Effector memory CD8-positive, alpha-beta T cell (primary cell): ENCODE measurements around the gene RBM27.
"Not testable (repeated sequence)": the region's sequence is repeated elsewhere in the genome, so short reads cannot be mapped to it uniquely, and the experiment has no call there.

Experiments
- ATAC-seq: fragments of 150-1000 bp; cut with Tn5 transposase; replicated peaks from 2 replicates; pipeline ENCODE4 v1.10.0; 2021; ENCODE audit warnings: mild to moderate bottlenecking, moderate library complexity
- DNase-seq, 3 experiments: peaks; one replicate each; pipeline ENCODE4 v3.0.0; 2021
- H3K27ac Mint-ChIP-seq, 2 donors: one replicate each; pipeline ENCODE4 v1.8.0; 2022; ENCODE audit warnings: mild to moderate bottlenecking in 2 of 2, mixed read lengths in 2 of 2, moderate library complexity in 2 of 2
- H3K27me3 Mint-ChIP-seq, 2 donors: one replicate each; pipeline ENCODE4 v1.8.0; 2022; ENCODE audit warnings: mixed read lengths in 2 of 2
- H3K36me3 Mint-ChIP-seq: one replicate; pipeline ENCODE4 v1.8.0; 2022; ENCODE audit warnings: mild to moderate bottlenecking, moderate library complexity, mixed read lengths; ENCODE audit not compliant: insufficient read depth
- H3K4me1 Mint-ChIP-seq, 2 donors: one replicate each; pipeline ENCODE4 v1.8.0; 2022; ENCODE audit warnings: low read depth in 2 of 2, mixed read lengths in 2 of 2
- H3K4me3 Mint-ChIP-seq, 2 donors: one replicate each; pipeline ENCODE4 v1.8.0; 2022; ENCODE audit warnings: mild to moderate bottlenecking in 2 of 2, mixed read lengths in 2 of 2, moderate library complexity in 2 of 2
- H3K9me3 Mint-ChIP-seq, 2 donors: one replicate each; pipeline ENCODE4 v1.8.0; 2022; ENCODE audit warnings: mixed read lengths in 2 of 2

RBM27 gene

DNA sequence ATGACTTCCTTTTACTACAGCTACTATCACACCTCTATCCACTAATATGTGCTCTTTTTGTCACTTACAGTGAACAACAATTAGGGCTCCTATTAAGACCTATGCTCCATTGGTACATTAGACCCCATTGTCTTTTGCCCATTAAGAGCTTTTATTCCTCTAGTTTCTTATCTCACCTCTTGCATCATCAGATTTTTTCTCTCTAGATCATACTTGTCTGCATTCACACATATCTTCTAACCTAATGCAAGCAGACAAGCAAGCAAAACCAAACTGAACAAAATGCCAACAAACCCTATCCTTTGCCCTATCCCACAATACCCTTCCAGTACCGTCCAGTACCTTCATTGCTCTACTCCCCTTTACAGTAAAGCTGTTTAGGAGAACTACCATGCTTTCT lies 10.1 kb upstream of the RBM27 start:
- no peaks in the 10 kb centered on the region for H3K4me1 Mint-ChIP-seq
- no peaks in the 10 kb centered on the region for H3K9me3 Mint-ChIP-seq
- H3K27ac Mint-ChIP-seq, result no peak overlapping the region
- peaks cover 32% of the 10 kb centered on the region in 2 donors for H3K27me3 Mint-ChIP-seq
- ATAC-seq, result no peak
- no peak overlapping the region for H3K4me3 Mint-ChIP-seq
- no peak for DNase-seq
- H3K36me3 Mint-ChIP-seq, result no peaks in the 10 kb centered on the region

GRCh38 chr5:146194997-146195396 lies 8.4 kb upstream of the RBM27 start:
- H3K27me3 Mint-ChIP-seq, result peaks cover 26 to 31% of the 10 kb centered on the region in 2 donors
- H3K27ac Mint-ChIP-seq, H3K9me3 Mint-ChIP-seq, H3K4me3 Mint-ChIP-seq, H3K36me3 Mint-ChIP-seq, DNase-seq, H3K4me1 Mint-ChIP-seq, ATAC-seq: not testable (repeated sequence)

- Mint-ChIP-seq H3K27ac (no peak overlapping the region), H3K27me3 (peaks cover 15 to 16% of the 10 kb centered on the region in 2 donors), H3K4me3 (no peak overlapping the region), H3K9me3 (no peaks in the 10 kb centered on the region), H3K36me3 (no peaks in the 10 kb centered on the region), H3K4me1 (no peaks in the 10 kb centered on the region)
- ATAC-seq, result no peak
- no peak for DNase-seq
Observed at GRCh38 chr5:146196459-146197048, 6.9 kb upstream of the RBM27 start.

GRCh38 chr5:146199176-146199815 lies 4.1 kb upstream of the RBM27 start:
- Mint-ChIP-seq H3K9me3 (no peaks in the 10 kb centered on the region), H3K27me3 (peaks cover 11 to 12% of the 10 kb centered on the region in 2 donors), H3K36me3 (no peaks in the 10 kb centered on the region), H3K27ac (no peak overlapping the region), H3K4me1 (peaks cover 0 to 4% of the 10 kb centered on the region in 2 donors), H3K4me3 (no peak overlapping the region)
- no peak for ATAC-seq
- no peak for DNase-seq

- H3K36me3 Mint-ChIP-seq, H3K4me3 Mint-ChIP-seq, H3K9me3 Mint-ChIP-seq, H3K4me1 Mint-ChIP-seq, ATAC-seq, H3K27ac Mint-ChIP-seq, DNase-seq, H3K27me3 Mint-ChIP-seq: not testable (repeated sequence)
Observed at GRCh38 chr5:146201795-146202194, 1.6 kb upstream of the RBM27 start.

DNA sequence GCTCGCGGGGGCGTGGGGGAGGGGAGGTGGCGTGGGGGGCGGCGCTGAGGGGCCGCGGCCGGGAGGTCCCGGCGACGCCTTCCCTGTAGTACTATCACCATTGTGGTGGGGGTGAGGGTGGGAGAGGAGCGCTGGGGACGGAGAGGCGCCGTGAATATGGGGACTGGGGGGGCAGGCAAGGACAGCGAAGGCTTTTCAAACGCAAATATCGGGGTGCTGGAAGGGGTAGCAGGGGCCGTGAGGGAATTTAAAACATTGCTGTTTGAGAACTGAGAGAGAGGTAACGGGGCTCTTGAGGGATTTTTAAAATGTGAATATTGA lies 427 bp downstream of the RBM27 start:
- peaks cover 9% of the 10 kb centered on the region for H3K36me3 Mint-ChIP-seq
- DNase-seq (peak in 1 of 3 experiments; percentile 20), ATAC-seq (peak; percentile 26)
- H3K9me3 Mint-ChIP-seq, result no peaks in the 10 kb centered on the region
- peaks cover 7 to 20% of the 10 kb centered on the region in 2 donors for H3K4me1 Mint-ChIP-seq
- H3K27me3 Mint-ChIP-seq, result no peaks in the 10 kb centered on the region
- no peak overlapping the region for H3K27ac Mint-ChIP-seq
- H3K4me3 Mint-ChIP-seq, result no peak overlapping the region

DNA sequence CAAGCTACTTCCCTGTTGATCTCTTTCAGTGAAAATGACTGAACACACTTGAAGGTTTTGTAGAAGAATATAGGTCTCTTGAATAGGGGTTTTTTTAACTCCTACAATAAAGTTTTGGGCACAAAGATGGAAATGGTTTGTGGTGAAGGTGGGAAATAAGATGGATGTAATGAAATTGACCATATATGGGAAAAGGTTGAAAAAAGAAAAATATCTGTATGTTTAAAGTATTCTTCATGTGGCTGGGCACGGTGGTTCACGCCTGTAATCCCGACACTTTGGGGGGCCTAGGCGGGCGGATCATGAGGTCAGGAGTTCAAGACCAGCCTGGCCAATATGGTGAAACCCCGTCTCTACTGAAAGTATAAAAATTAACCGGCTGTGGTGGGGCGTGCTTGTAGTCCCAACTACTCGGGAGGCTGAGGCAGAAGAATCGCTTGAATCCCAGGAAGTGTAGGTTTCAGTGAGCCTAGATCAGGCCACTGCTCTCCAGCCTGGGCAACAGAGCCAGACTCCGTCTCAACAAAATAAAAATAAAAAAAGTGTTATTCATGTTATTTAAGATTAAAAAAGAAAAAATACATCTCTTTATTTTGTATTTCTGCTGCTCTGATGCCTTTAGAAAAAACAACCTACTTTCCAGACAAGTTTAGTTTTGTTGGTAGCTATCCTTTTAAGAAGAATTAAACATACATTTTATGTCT lies 2.2 kb downstream of the RBM27 start:
- Mint-ChIP-seq H3K36me3 (peaks cover 12% of the 10 kb centered on the region), H3K27me3 (no peaks in the 10 kb centered on the region), H3K9me3 (no peaks in the 10 kb centered on the region), H3K27ac (peak overlapping the region in 1 of 2 donors; percentile 19), H3K4me1 (peaks cover 17 to 37% of the 10 kb centered on the region in 2 donors), H3K4me3 (peak overlapping the region in 1 of 2 donors; percentile 36)
- DNase-seq (no peak), ATAC-seq (no peak)

GRCh38 chr5:146206257-146206656 lies 2.9 kb downstream of the RBM27 start:
- H3K36me3 Mint-ChIP-seq, result peaks cover 14% of the 10 kb centered on the region
- H3K27ac Mint-ChIP-seq, result peak overlapping the region in 1 of 2 donors; percentile 19
- peaks cover 17 to 37% of the 10 kb centered on the region in 2 donors for H3K4me1 Mint-ChIP-seq
- no peaks in the 10 kb centered on the region for H3K27me3 Mint-ChIP-seq
- H3K4me3 Mint-ChIP-seq, result peak overlapping the region in 1 of 2 donors; percentile 36
- H3K9me3 Mint-ChIP-seq, result no peaks in the 10 kb centered on the region
- ATAC-seq (no peak), DNase-seq (no peak)

GRCh38 chr5:146208916-146209522 lies 5.6 kb downstream of the RBM27 start:
- Mint-ChIP-seq H3K36me3 (peaks cover 19% of the 10 kb centered on the region), H3K27me3 (no peaks in the 10 kb centered on the region), H3K27ac (no peak overlapping the region), H3K4me1 (peaks cover 24 to 42% of the 10 kb centered on the region in 2 donors), H3K9me3 (no peaks in the 10 kb centered on the region), H3K4me3 (peak overlapping the region in 1 of 2 donors; percentile 9)
- ATAC-seq (peak; percentile 33), DNase-seq (no peak)

GRCh38 chr5:146209714-146210113 lies 6.3 kb downstream of the RBM27 start:
- DNase-seq, result no peak
- ATAC-seq, result no peak
- Mint-ChIP-seq H3K9me3 (no peaks in the 10 kb centered on the region), H3K36me3 (peaks cover 20% of the 10 kb centered on the region), H3K27me3 (no peaks in the 10 kb centered on the region), H3K4me1 (peaks cover 28 to 49% of the 10 kb centered on the region in 2 donors), H3K27ac (no peak overlapping the region), H3K4me3 (peak overlapping the region in 1 of 2 donors; percentile 18)

GRCh38 chr5:146210810-146211209 lies 7.4 kb downstream of the RBM27 start:
- peaks cover 28 to 60% of the 10 kb centered on the region in 2 donors for H3K4me1 Mint-ChIP-seq

GRCh38 chr5:146213210-146213826 lies 9.9 kb downstream of the RBM27 start:
- no peaks in the 10 kb centered on the region for H3K27me3 Mint-ChIP-seq
- peaks cover 23% of the 10 kb centered on the region for H3K36me3 Mint-ChIP-seq
- no peak for ATAC-seq
- H3K9me3 Mint-ChIP-seq, result no peaks in the 10 kb centered on the region
- DNase-seq, result no peak
- no peak overlapping the region for H3K4me3 Mint-ChIP-seq
- H3K4me1 Mint-ChIP-seq, result peaks cover 31 to 60% of the 10 kb centered on the region in 2 donors
- H3K27ac Mint-ChIP-seq, result no peak overlapping the region

More at GRCh38 chr5:146210810-146211209, 7.4 kb downstream of the RBM27 start:
- ATAC-seq, DNase-seq, H3K4me3 Mint-ChIP-seq, H3K9me3 Mint-ChIP-seq, H3K27me3 Mint-ChIP-seq, H3K27ac Mint-ChIP-seq: not testable (repeated sequence)
- H3K36me3 Mint-ChIP-seq, result peaks cover 28% of the 10 kb centered on the region

DNA sequence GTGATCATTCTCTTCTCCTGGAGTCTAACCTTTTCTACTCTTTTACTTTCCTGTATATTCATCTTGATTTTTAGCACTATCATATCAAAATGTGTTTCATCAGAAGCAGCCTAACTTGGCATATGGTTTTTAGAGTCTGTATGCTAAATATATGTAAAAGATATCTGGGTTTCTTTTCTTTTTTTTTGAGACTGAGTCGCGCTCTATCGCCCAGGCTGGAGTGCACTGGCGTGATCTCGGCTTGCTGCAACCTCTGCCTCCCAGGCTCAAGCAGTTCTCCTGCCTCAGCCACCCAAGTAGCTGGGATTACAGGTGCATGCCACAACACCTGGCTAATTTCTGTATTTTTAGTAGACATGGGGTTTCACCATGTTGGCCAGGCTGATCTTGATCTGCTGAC lies 11.5 kb downstream of the RBM27 start:
- peaks cover 24 to 58% of the 10 kb centered on the region in 2 donors for H3K4me1 Mint-ChIP-seq
- not testable (repeated sequence) for H3K27ac Mint-ChIP-seq, H3K27me3 Mint-ChIP-seq, ATAC-seq, H3K9me3 Mint-ChIP-seq, DNase-seq
- peaks cover 32% of the 10 kb centered on the region for H3K36me3 Mint-ChIP-seq
- H3K4me3 Mint-ChIP-seq, result peak overlapping the region in 1 of 2 donors; percentile 6
